ENCODE data around the gene DUSP18. TPM values are rescaled to one million over a fixed set of nuclear protein-coding genes. Genes with fewer than 3 reads are reported as not detected.

The DUSP18 gene
- total RNA-seq, 2 donors from 2014 or later, result 7.3 to 7.6 TPM

- H3K27ac ChIP-seq (ENCODE audit: low read depth, low read length), result no peak overlapping the region
- peaks cover 59% of the 10 kb centered on the region for H3K36me3 ChIP-seq (ENCODE audit: control insufficient read depth, insufficient read depth, low read length)
- H3K9me3 Mint-ChIP-seq, result no peaks in the 10 kb centered on the region
- H3K4me1 ChIP-seq (ENCODE audit: control insufficient read depth, insufficient read depth, low read length), result no peaks in the 10 kb centered on the region
- WGBS, 2 experiments (ENCODE audit: insufficient coverage in 1 of 2, insufficient read length in 1 of 2), result 89 to 91% methylated on average over 6 to 7 of the region's 7 CpGs
- TF ChIP-seq CTCF (conservative IDR thresholded peaks at IDR 0.05), result no peak
- H3K9me3 ChIP-seq (ENCODE audit: control insufficient read depth, low read length), result no peaks in the 10 kb centered on the region
- H3K27me3 ChIP-seq (ENCODE audit: control insufficient read depth, insufficient read depth, low read length, poor library complexity, severe bottlenecking), result no peaks in the 10 kb centered on the region
- no peaks in the 10 kb centered on the region for H3K4me1 Mint-ChIP-seq
- no peak overlapping the region for H3K4me3 ChIP-seq (ENCODE audit: low read length)
- no peak overlapping the region for H3K9ac ChIP-seq (ENCODE audit: extremely low read depth, low read length, poor library complexity, severe bottlenecking)
- H3K36me3 Mint-ChIP-seq (ENCODE audit: low read depth), result peaks cover 76% of the 10 kb centered on the region
- H3K4me3 Mint-ChIP-seq, result no peak overlapping the region
- no peak for DNase-seq
- H3K27me3 Mint-ChIP-seq (ENCODE audit: insufficient read depth), result no peaks in the 10 kb centered on the region
- no peak overlapping the region for H3K27ac Mint-ChIP-seq
Measured at GRCh38 chr22:30615543-30615954, 52.1 kb downstream of the DUSP18 start.

- DNase-seq, result no peak
- no peak for TF ChIP-seq CTCF (conservative IDR thresholded peaks at IDR 0.05)
- Mint-ChIP-seq H3K9me3 (no peaks in the 10 kb centered on the region), H3K4me3 (no peak overlapping the region), H3K27me3 (ENCODE audit: insufficient read depth) (no peaks in the 10 kb centered on the region), H3K27ac (no peak overlapping the region), H3K36me3 (ENCODE audit: low read depth) (peaks cover 75% of the 10 kb centered on the region), H3K4me1 (peaks cover 5% of the 10 kb centered on the region)
- no peaks in the 10 kb centered on the region for H3K9me3 ChIP-seq (ENCODE audit: control insufficient read depth, low read length)
- no peaks in the 10 kb centered on the region for H3K4me1 ChIP-seq (ENCODE audit: control insufficient read depth, insufficient read depth, low read length)
- no peak overlapping the region for H3K27ac ChIP-seq (ENCODE audit: low read depth, low read length)
- peaks cover 60% of the 10 kb centered on the region for H3K36me3 ChIP-seq (ENCODE audit: control insufficient read depth, insufficient read depth, low read length)
- H3K9ac ChIP-seq (ENCODE audit: extremely low read depth, low read length, poor library complexity, severe bottlenecking), result no peak overlapping the region
- no peaks in the 10 kb centered on the region for H3K27me3 ChIP-seq (ENCODE audit: control insufficient read depth, insufficient read depth, low read length, poor library complexity, severe bottlenecking)
- H3K4me3 ChIP-seq (ENCODE audit: low read length), result no peak overlapping the region
Measured at GRCh38 chr22:30614879-30615278, 52.8 kb downstream of the DUSP18 start.

- H3K36me3 ChIP-seq (ENCODE audit: control insufficient read depth, insufficient read depth, low read length), result peaks cover 55% of the 10 kb centered on the region
- WGBS, 2 experiments (ENCODE audit: insufficient coverage in 1 of 2, insufficient read length in 1 of 2), result 92 to 100% methylated on average over 1 to 7 of the region's 7 CpGs
- DNase-seq, result no peak
- no peak overlapping the region for H3K27ac Mint-ChIP-seq
- H3K4me3 ChIP-seq (ENCODE audit: low read length), result no peak overlapping the region
- H3K4me1 ChIP-seq (ENCODE audit: control insufficient read depth, insufficient read depth, low read length), result no peaks in the 10 kb centered on the region
- peaks cover 11% of the 10 kb centered on the region for H3K4me1 Mint-ChIP-seq
- no peak overlapping the region for H3K9ac ChIP-seq (ENCODE audit: extremely low read depth, low read length, poor library complexity, severe bottlenecking)
- H3K27me3 ChIP-seq (ENCODE audit: control insufficient read depth, insufficient read depth, low read length, poor library complexity, severe bottlenecking), result no peaks in the 10 kb centered on the region
- H3K9me3 Mint-ChIP-seq, result no peaks in the 10 kb centered on the region
- no peak overlapping the region for H3K4me3 Mint-ChIP-seq
- H3K27ac ChIP-seq (ENCODE audit: low read depth, low read length), result no peak overlapping the region
- no peaks in the 10 kb centered on the region for H3K27me3 Mint-ChIP-seq (ENCODE audit: insufficient read depth)
- TF ChIP-seq CTCF (conservative IDR thresholded peaks at IDR 0.05), result no peak
- H3K36me3 Mint-ChIP-seq (ENCODE audit: low read depth), result peaks cover 70% of the 10 kb centered on the region
- no peaks in the 10 kb centered on the region for H3K9me3 ChIP-seq (ENCODE audit: control insufficient read depth, low read length)
Measured at GRCh38 chr22:30614268-30614667, 53.4 kb downstream of the DUSP18 start.

Measured in endodermal cell (in vitro differentiated cells).